ENCODE measurements around the gene THSD7A.
"Not testable (repeated sequence)": the region's sequence is repeated elsewhere in the genome, so short reads cannot be mapped to it uniquely, and the experiment has no call there.

Gene THSD7A

DNA sequence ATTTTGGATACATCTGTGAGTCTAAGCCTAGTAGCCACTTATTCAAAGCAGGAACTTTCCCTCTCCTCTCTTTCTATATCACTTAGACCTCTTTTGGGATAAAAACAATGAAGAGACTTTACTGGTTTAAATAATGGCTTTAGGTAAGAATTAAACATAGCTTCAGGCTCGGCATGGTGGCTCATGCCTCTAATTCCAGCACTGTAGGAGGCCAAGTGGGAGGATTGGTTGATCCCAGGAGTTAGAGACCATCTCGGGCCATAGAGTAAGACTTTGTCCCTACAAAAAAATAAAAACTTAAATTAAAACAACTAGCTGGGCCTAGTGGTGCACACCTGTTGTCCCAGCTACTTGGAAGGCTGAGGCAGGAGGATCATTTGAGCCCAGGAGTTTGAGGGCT is 304.3 kb downstream of the THSD7A start:
- H3K27ac ChIP-seq (ENCODE audit: low read depth, low read length): no peak overlapping the region
- H3K27me3 ChIP-seq (ENCODE audit: control insufficient read depth in 1 of 2, insufficient read depth in 2 of 2, low read length in 2 of 2): no peaks in the 10 kb centered on the region
- no peak overlapping the region for H3K9ac ChIP-seq (ENCODE audit: low read length)
- no peaks in the 10 kb centered on the region for H3K4me1 ChIP-seq (ENCODE audit: insufficient read depth, low read length)
- no peaks in the 10 kb centered on the region for H3K36me3 ChIP-seq (ENCODE audit: insufficient read depth, low read length)
- no peaks in the 10 kb centered on the region for H3K9me3 ChIP-seq (ENCODE audit: low read length)
- no peak overlapping the region for H3K4me3 ChIP-seq (ENCODE audit: low read depth in 1 of 2, low read length in 2 of 2)

DNA sequence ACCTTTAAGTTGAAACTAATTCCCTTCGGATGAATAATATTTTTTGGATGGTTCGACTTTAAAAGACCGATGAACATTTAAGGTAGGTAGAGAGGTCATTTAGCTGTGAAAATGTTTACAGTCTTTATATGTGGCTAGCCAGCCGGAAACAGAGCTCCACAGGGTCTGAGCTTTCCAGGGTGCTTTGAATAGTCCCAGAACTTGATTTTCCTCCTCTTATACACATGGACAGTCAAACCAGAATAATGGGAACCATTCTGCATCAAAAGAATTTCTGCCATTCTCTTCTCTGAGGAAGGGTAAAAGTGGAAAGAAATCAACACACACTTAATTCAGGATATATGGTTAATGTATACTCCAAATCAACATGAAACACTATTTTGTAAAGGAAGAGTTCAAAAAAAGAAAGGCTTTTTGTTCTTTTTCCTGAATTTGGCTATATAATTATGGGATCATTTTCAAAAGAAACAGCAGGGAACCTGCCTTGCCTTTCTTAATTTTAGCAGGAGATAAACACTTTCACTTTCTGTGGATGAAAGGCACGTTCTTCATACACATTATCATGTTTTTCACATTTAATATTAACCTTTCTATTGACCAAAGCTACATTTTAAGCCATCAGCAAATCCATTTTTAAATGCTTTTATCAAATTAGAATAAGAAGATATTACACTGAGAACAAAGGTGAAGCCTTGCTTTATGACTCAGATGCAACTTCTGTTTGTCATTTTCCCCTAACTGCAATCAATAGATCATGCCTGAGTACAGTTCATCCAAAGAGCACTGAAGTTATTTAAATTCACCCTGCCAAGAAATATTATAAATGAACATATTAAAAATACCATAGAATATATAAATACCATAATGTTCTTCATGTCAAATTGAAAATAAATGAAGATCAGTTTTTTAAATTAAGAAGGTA is 307.3 kb downstream of the THSD7A start:
- Histone ChIP-seq H3K27me3 (ENCODE audit: control insufficient read depth in 1 of 2, insufficient read depth in 2 of 2, low read length in 2 of 2) (no peaks in the 10 kb centered on the region), H3K36me3 (ENCODE audit: insufficient read depth, low read length) (no peaks in the 10 kb centered on the region), H3K9ac (ENCODE audit: low read length) (no peak overlapping the region), H3K4me1 (ENCODE audit: insufficient read depth, low read length) (no peaks in the 10 kb centered on the region), H3K4me3 (ENCODE audit: low read depth in 1 of 2, low read length in 2 of 2) (no peak overlapping the region), H3K9me3 (ENCODE audit: low read length) (no peaks in the 10 kb centered on the region), H3K27ac (ENCODE audit: low read depth, low read length) (no peak overlapping the region)

DNA sequence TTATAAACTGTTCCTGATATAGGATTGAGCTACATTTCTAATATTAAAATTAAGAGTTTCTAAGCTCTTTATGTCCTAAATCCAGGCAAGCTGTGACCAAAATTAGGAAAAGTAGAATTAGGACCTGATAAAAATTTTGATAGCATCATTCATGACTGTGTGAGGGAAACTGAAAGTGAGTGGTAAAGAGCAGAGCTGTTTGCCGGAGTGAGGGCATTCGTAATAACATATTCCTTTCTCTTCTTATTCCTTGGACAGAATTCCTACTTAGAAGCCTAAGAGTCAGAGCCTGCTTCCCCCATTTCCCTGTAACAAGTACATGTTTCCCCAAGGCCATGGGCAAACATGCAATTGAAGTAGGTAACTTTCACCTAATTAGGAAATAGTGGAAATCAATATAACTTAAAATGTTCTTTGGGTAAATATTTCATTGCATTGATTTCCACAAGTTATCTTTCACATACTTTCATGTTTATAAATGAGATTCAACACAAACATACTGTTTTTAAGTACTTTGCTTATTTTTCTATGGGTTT is 310.0 kb downstream of the THSD7A start:
- H3K4me1 ChIP-seq (ENCODE audit: insufficient read depth, low read length); H3K9ac ChIP-seq (ENCODE audit: low read length); H3K27ac ChIP-seq (ENCODE audit: low read depth, low read length); H3K9me3 ChIP-seq (ENCODE audit: low read length); H3K27me3 ChIP-seq (ENCODE audit: control insufficient read depth in 1 of 2, insufficient read depth in 2 of 2, low read length in 2 of 2); H3K36me3 ChIP-seq (ENCODE audit: insufficient read depth, low read length); H3K4me3 ChIP-seq (ENCODE audit: low read depth in 1 of 2, low read length in 2 of 2): not testable (repeated sequence)

DNA sequence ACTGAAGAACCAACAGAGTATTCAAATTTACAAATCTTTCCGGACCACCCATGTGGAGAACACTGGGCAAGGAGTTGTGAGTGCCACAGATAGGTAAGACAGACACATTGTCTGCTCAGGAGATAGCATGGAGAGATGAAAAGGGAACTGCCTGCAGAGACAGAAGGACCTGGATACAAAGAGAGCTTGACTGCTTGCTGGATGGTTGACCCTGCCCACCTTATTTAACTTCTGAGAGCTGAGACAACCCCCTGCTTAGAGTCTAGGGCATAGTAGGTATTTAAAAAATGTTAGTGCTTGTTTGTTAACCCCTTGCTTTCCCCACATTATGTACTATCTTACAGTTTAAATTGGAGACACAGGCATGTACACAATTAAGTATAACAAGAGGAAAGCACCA is 314.1 kb downstream of the THSD7A start:
- no peak overlapping the region for H3K27ac ChIP-seq (ENCODE audit: low read depth, low read length)
- H3K27me3 ChIP-seq (ENCODE audit: control insufficient read depth in 1 of 2, insufficient read depth in 2 of 2, low read length in 2 of 2): no peaks in the 10 kb centered on the region
- no peaks in the 10 kb centered on the region for H3K9me3 ChIP-seq (ENCODE audit: low read length)
- no peaks in the 10 kb centered on the region for H3K4me1 ChIP-seq (ENCODE audit: insufficient read depth, low read length)
- H3K9ac ChIP-seq (ENCODE audit: low read length): no peak overlapping the region
- no peaks in the 10 kb centered on the region for H3K36me3 ChIP-seq (ENCODE audit: insufficient read depth, low read length)
- no peak overlapping the region for H3K4me3 ChIP-seq (ENCODE audit: low read depth in 1 of 2, low read length in 2 of 2)

DNA sequence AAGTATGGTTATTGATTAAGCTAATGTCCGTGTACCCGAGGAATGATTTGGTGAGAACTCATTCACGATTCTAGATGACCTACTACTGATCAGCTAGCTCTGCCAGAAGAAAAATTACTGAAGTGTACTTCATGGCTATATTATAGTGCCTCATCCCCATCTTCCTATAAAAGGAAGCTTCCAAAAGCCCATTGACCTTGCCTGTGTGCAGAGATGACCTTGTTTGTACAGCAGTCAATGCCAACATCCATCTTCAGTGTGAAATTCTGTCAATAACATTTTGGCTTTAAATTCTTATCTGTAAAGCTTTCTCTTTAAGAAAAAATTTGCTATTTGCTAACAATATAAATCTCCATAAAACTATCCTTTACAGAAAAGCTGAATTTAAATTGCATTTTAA is 315.7 kb downstream of the THSD7A start:
- no peak overlapping the region for H3K9ac ChIP-seq (ENCODE audit: low read length)
- no peaks in the 10 kb centered on the region for H3K27me3 ChIP-seq (ENCODE audit: control insufficient read depth in 1 of 2, insufficient read depth in 2 of 2, low read length in 2 of 2)
- H3K4me1 ChIP-seq (ENCODE audit: insufficient read depth, low read length): no peaks in the 10 kb centered on the region
- H3K4me3 ChIP-seq (ENCODE audit: low read depth in 1 of 2, low read length in 2 of 2): no peak overlapping the region
- no peaks in the 10 kb centered on the region for H3K36me3 ChIP-seq (ENCODE audit: insufficient read depth, low read length)
- H3K27ac ChIP-seq (ENCODE audit: low read depth, low read length): no peak overlapping the region
- H3K9me3 ChIP-seq (ENCODE audit: low read length): no peaks in the 10 kb centered on the region

DNA sequence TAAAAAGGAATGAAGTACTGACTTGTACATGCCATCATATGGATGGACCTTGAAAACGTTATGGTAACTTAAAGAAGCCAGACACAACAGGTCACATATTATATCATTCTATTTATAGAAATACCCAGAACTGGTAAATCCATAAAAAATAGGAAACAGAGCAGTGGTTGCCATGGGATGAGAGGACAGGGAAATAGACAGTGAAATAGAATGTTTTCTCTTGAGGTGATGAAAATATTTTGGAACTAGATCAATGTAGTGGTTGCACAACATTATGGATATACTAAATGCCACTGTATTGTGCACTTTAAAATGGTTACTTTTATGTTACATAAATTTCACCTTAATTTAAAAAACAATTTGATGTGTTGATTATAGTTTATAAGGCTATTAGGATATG is 318.5 kb downstream of the THSD7A start:
- H3K27me3 ChIP-seq (ENCODE audit: control insufficient read depth in 1 of 2, insufficient read depth in 2 of 2, low read length in 2 of 2): no peaks in the 10 kb centered on the region
- H3K4me3 ChIP-seq (ENCODE audit: low read depth in 1 of 2, low read length in 2 of 2): no peak overlapping the region
- H3K9me3 ChIP-seq (ENCODE audit: low read length): no peaks in the 10 kb centered on the region
- no peak overlapping the region for H3K9ac ChIP-seq (ENCODE audit: low read length)
- H3K27ac ChIP-seq (ENCODE audit: low read depth, low read length): no peak overlapping the region
- H3K4me1 ChIP-seq (ENCODE audit: insufficient read depth, low read length): no peaks in the 10 kb centered on the region
- no peaks in the 10 kb centered on the region for H3K36me3 ChIP-seq (ENCODE audit: insufficient read depth, low read length)

DNA sequence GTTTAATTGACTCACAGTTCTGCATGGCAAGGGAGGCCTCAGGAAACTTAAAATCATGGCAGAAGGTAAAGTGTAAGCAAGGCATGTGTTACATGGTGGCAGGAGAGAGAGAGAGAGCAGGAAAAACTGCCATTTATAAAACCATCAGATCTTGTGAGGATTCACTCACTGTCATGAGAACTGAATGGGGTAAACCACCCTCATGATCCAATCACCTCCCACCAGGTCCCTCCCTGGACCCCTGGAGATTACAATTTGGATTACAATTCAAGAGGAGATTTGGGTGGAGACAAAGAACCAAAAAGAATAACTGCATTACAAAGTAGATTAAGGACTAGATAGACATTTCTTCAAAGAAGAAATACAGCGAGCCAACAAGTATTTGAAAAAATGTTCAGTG is 324.1 kb downstream of the THSD7A start:
- no peaks in the 10 kb centered on the region for H3K27me3 ChIP-seq (ENCODE audit: control insufficient read depth in 1 of 2, insufficient read depth in 2 of 2, low read length in 2 of 2)
- H3K27ac ChIP-seq (ENCODE audit: low read depth, low read length): no peak overlapping the region
- H3K4me1 ChIP-seq (ENCODE audit: insufficient read depth, low read length): no peaks in the 10 kb centered on the region
- no peaks in the 10 kb centered on the region for H3K9me3 ChIP-seq (ENCODE audit: low read length)
- no peaks in the 10 kb centered on the region for H3K36me3 ChIP-seq (ENCODE audit: insufficient read depth, low read length)
- no peak overlapping the region for H3K4me3 ChIP-seq (ENCODE audit: low read depth in 1 of 2, low read length in 2 of 2)
- H3K9ac ChIP-seq (ENCODE audit: low read length): no peak overlapping the region

DNA sequence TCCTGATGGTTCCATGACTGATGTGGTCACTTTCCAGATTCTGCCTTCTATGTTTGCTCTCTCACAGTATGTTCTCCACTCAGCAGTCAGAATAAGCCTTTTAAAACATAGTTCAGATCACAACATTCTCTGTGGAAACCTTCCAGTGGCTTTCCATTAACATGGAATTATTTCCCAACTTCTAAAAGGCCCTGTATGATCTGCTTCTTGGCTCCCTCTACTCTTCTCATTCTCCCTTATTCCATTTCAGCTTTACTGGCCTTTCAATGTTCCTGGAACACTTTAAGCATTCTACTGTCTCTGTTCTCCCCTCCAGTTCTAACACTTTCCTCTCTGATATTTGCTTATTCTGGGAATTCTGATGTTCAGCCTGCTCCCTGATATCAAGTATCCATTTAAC is 325.6 kb downstream of the THSD7A start:
- Histone ChIP-seq H3K27ac (ENCODE audit: low read depth, low read length) (no peak overlapping the region), H3K4me3 (ENCODE audit: low read depth in 1 of 2, low read length in 2 of 2) (no peak overlapping the region), H3K4me1 (ENCODE audit: insufficient read depth, low read length) (no peaks in the 10 kb centered on the region), H3K36me3 (ENCODE audit: insufficient read depth, low read length) (no peaks in the 10 kb centered on the region), H3K9ac (ENCODE audit: low read length) (no peak overlapping the region), H3K27me3 (ENCODE audit: control insufficient read depth in 1 of 2, insufficient read depth in 2 of 2, low read length in 2 of 2) (no peaks in the 10 kb centered on the region), H3K9me3 (ENCODE audit: low read length) (no peaks in the 10 kb centered on the region)

DNA sequence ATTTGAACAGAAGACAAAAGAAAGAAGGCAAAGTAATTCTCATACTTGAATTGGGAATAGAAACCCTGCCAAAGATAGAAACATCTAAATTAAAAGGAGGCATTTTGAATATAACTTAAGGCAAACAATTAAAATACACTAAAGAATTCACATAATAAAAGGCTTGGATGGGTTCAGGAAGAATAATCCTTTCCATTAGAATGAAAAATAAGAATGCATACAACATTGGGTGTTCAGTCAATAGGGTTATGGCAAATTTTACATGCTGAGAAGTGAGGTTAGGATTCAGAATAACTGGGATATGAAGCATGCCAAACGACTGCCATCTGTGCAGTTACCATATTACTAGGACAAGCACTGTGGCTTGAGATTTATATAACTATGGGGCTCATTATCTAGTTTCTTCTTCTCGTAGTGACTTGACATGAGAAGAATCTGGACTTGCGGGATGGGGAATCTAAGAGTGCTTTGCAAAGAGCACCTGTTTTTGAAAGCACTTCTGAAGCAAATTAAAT is 326.5 kb downstream of the THSD7A start:
- Histone ChIP-seq H3K9me3 (ENCODE audit: low read length) (no peaks in the 10 kb centered on the region), H3K36me3 (ENCODE audit: insufficient read depth, low read length) (no peaks in the 10 kb centered on the region), H3K27me3 (ENCODE audit: control insufficient read depth in 1 of 2, insufficient read depth in 2 of 2, low read length in 2 of 2) (no peaks in the 10 kb centered on the region), H3K4me3 (ENCODE audit: low read depth in 1 of 2, low read length in 2 of 2) (no peak overlapping the region), H3K27ac (ENCODE audit: low read depth, low read length) (no peak overlapping the region), H3K4me1 (ENCODE audit: insufficient read depth, low read length) (no peaks in the 10 kb centered on the region), H3K9ac (ENCODE audit: low read length) (no peak overlapping the region)

DNA sequence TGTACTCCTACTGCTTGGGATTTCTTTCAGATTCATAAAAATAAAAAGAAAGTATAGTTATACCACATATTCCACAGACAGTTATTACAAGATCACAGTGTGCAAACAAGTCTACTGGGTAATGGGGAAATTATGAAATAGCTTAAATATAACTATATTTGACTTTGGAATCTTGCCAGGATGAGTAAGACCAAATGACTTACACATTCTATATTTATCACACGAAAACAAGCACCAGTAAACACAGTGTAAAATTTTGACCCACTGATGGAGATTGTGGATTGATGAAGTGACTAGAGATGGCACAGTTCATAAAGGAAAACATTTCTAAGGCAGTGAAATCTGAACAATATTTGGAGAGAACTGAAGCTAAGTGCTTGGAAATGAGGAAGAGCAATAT is 339.7 kb downstream of the THSD7A start:
- H3K27ac ChIP-seq (ENCODE audit: low read depth, low read length): no peak overlapping the region

DNA sequence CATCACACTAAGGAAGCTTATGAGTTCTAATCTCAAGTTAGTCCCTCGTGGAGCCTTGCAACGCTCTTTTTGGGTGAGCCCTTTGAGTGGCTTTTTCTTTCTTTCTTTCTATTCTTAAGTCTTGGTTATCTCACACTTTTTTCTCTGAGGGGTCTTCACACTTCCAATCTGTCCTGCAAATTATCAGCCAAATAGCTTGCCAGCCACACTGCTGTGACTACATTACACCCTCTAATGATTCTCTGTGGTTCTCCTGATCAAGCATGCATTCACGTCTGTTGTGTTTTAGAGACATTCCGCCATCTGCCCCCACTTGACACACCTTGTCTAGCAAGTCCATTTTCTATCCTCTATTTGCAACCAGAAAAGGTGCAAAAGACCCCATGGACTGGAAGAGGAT is 340.2 kb downstream of the THSD7A start:
- Histone ChIP-seq H3K27ac (ENCODE audit: low read depth, low read length) (no peak overlapping the region), H3K36me3 (ENCODE audit: insufficient read depth, low read length) (no peaks in the 10 kb centered on the region), H3K4me1 (ENCODE audit: insufficient read depth, low read length) (no peaks in the 10 kb centered on the region), H3K27me3 (ENCODE audit: control insufficient read depth in 1 of 2, insufficient read depth in 2 of 2, low read length in 2 of 2) (no peaks in the 10 kb centered on the region), H3K4me3 (ENCODE audit: low read depth in 1 of 2, low read length in 2 of 2) (no peak overlapping the region), H3K9ac (ENCODE audit: low read length) (no peak overlapping the region), H3K9me3 (ENCODE audit: low read length) (no peaks in the 10 kb centered on the region)

More for the DNA sequence above, 339.7 kb downstream of the THSD7A start:
- H3K27me3 ChIP-seq (ENCODE audit: control insufficient read depth in 1 of 2, insufficient read depth in 2 of 2, low read length in 2 of 2): no peaks in the 10 kb centered on the region
- no peaks in the 10 kb centered on the region for H3K9me3 ChIP-seq (ENCODE audit: low read length)
- no peaks in the 10 kb centered on the region for H3K4me1 ChIP-seq (ENCODE audit: insufficient read depth, low read length)
- H3K9ac ChIP-seq (ENCODE audit: low read length): no peak overlapping the region
- no peaks in the 10 kb centered on the region for H3K36me3 ChIP-seq (ENCODE audit: insufficient read depth, low read length)
- H3K4me3 ChIP-seq (ENCODE audit: low read depth in 1 of 2, low read length in 2 of 2): no peak overlapping the region

DNA sequence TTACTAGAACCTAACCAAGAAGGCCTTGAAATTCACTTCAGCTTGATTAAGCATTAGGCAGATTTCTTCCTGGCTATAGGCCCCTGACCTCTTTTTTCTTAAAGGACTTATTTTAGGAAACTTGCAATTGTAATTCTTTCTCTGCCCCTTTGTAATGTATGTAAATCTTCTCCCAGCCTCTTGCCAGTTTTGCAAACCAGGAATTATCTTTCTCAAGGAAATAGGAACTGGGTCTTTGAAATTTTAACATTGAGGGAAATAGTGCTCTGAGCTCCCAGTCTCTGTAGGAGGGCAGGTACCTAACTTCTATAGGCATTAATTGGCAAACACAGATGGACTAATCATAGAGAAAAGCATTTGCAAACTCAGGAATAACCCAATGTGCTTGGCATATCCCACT is 342.7 kb downstream of the THSD7A start:
- H3K27me3 ChIP-seq (ENCODE audit: control insufficient read depth in 1 of 2, insufficient read depth in 2 of 2, low read length in 2 of 2): no peaks in the 10 kb centered on the region
- no peaks in the 10 kb centered on the region for H3K36me3 ChIP-seq (ENCODE audit: insufficient read depth, low read length)
- H3K4me1 ChIP-seq (ENCODE audit: insufficient read depth, low read length): no peaks in the 10 kb centered on the region
- no peaks in the 10 kb centered on the region for H3K9me3 ChIP-seq (ENCODE audit: low read length)
- H3K9ac ChIP-seq (ENCODE audit: low read length): no peak overlapping the region
- H3K27ac ChIP-seq (ENCODE audit: low read depth, low read length): no peak overlapping the region
- H3K4me3 ChIP-seq (ENCODE audit: low read depth in 1 of 2, low read length in 2 of 2): no peak overlapping the region

All from muscle layer of colon (tissue), 2 donors.